Stimulated activated CD8-positive, alpha-beta memory T cell treated with anti-CD3 and anti-CD28 coated beads, Interleukin-4, amount 100 ng/mL, for 1 hour (primary cell): ENCODE results near the gene PARP9.
"Not testable (repeated sequence)": the region's sequence is repeated elsewhere in the genome, so short reads cannot be mapped to it uniquely, and the experiment has no call there.

Experiments
- DNase-seq, 2 donors: peaks; one replicate each; pipeline ENCODE4 v3.0.0-alpha.2; 2020; ENCODE audit warnings: low read depth in 2 of 2, low spot score in 1 of 2

PARP9 gene

GRCh38 chr3:122523317-122523716, 40.8 kb downstream of the PARP9 start:
- no peak for DNase-seq

- DNase-seq, result no peak
Measured at GRCh38 chr3:122520861-122521260, 43.2 kb downstream of the PARP9 start.

- no peak for DNase-seq
Measured at GRCh38 chr3:122519693-122520092, 44.4 kb downstream of the PARP9 start.

GRCh38 chr3:122516846-122517360, 47.2 kb downstream of the PARP9 start:
- no peak for DNase-seq

GRCh38 chr3:122515870-122516269, 48.2 kb downstream of the PARP9 start:
- DNase-seq, result no peak

- no peak for DNase-seq
Measured at GRCh38 chr3:122515020-122515468, 49.1 kb downstream of the PARP9 start.

- DNase-seq, result peak; percentile 55 to 68
Measured at GRCh38 chr3:122514123-122515019, 49.7 kb downstream of the PARP9 start, which contains the start of gene KPNA1. TSS of gene KPNA1 (minus strand) at chr3:122514939. CDS start at chr3:122496565, 18,374 bp downstream.

- no peak for DNase-seq
Measured at GRCh38 chr3:122513386-122514122, 50.5 kb downstream of the PARP9 start.

- DNase-seq, result no peak
Measured at GRCh38 chr3:122512284-122512683, 51.8 kb downstream of the PARP9 start.

GRCh38 chr3:122510878-122511535, 53.1 kb downstream of the PARP9 start:
- no peak for DNase-seq

GRCh38 chr3:122508944-122509343, 55.2 kb downstream of the PARP9 start:
- not testable (repeated sequence) for DNase-seq

GRCh38 chr3:122508135-122508914, 55.8 kb downstream of the PARP9 start:
- DNase-seq, result no peak

GRCh38 chr3:122506450-122506849, 57.6 kb downstream of the PARP9 start:
- no peak for DNase-seq

- no peak for DNase-seq
Measured at GRCh38 chr3:122505676-122506075, 58.4 kb downstream of the PARP9 start.

- DNase-seq, result no peak
Measured at GRCh38 chr3:122502941-122503340, 61.2 kb downstream of the PARP9 start.

- no peak for DNase-seq
Measured at GRCh38 chr3:122502139-122502538, 62.0 kb downstream of the PARP9 start.

- not testable (repeated sequence) for DNase-seq
Measured at GRCh38 chr3:122500964-122501363, 63.1 kb downstream of the PARP9 start.

GRCh38 chr3:122498152-122498551, 65.9 kb downstream of the PARP9 start:
- no peak for DNase-seq

GRCh38 chr3:122497425-122497824, 66.7 kb downstream of the PARP9 start:
- DNase-seq, result peak in 1 of 2 donors; percentile 4

- no peak for DNase-seq
Measured at GRCh38 chr3:122496508-122496907, 67.6 kb downstream of the PARP9 start.
